Left cardiac atrium (tissue), 4 donors: Measurements from ENCODE around the gene ZNF559. TPM values are rescaled to one million over a fixed set of nuclear protein-coding genes. Genes with fewer than 3 reads are reported as not detected.
A peak's percentile ranks its signal among the peaks of the same experiment; 100 is the strongest.

Source experiments
- ATAC-seq, 2 donors: fragments of 200-7000 bp; cut with Tn5 transposase; one replicate each; pipeline ENCODE4 v1.9.1; 2020; ENCODE audit warnings: mild to moderate bottlenecking in 2 of 2, moderate library complexity in 2 of 2
- DNase-seq: peaks from one replicate; pipeline ENCODE4 v3.0.0-alpha.2; 2020
- intact Hi-C, 2 donors: fragments of 100-400 bp; cut with DNase I; formaldehyde crosslinking; loops; one replicate each; pipeline versions ENCODE4 v1.14.1 to v1.15.1; 2022 to 2023
- total RNA-seq, 2 donors: library from RNA; stranded (reverse); fragmentation: NEBNext Ultra II Directional; extraction: Animal tissue kit (Norgen Biotek cat#: 25700); gene quantifications; one replicate each; pipeline ENCODE4 v1.2.1, GENCODE V29; 2021
- donor health status: DM: no; HTN: yes; CAD: no.
- donor health status: DM: no; HTN: yes; CAD: no; lungs with severe emphysema.
- donor health status: DM: yes; HTN: yes; CAD: no.
- donor health status: Dilated cardiomyopathy.

Gene ZNF559
- total RNA-seq, 2 donors from 2014 or later = 13.6 to 14.7 TPM

DNA sequence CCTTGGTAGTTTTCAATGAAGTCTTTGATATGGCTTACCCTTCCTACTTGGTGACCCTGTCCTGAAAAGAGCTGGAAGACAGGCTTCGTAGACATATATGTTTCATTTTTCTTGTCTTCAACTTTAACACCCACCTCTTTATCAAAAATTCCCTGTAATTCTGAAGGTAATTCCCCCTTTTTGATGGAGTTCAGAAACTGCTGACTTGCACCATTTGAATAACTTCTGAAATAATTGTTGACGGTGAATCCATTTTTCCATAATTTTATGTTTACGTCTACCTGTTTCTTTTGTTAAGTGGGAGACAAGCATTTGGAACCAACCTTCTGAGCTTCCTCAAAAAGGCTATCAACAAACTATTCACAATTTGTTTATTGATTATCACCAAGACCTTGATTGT lies 24.3 kb downstream of the ZNF559 start:
- no peak for ATAC-seq
- intact Hi-C loops = no loop called here
- no peak for DNase-seq

DNA sequence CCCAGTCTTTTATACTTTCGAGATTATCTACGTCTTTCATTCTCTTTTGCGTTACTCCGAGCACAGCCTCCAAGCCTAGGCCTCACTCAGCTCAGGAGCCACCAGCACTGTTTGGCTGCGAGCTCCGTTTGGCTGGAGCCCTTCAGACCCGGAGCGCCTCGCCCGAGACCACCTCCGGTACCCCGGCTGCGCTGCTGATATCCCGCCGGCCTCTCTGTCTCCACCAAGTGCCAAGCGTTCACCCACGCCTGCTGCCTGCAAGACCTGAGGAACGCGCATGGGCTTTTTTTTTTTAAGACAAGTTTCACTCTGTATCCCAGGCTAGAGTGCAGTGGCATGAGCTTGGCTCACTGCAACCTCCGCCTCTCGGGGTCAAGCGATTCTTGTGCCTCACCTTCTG lies 24.7 kb downstream of the ZNF559 start:
- ATAC-seq (no peak), DNase-seq (no peak)
- intact Hi-C loops = no loop called here

DNA sequence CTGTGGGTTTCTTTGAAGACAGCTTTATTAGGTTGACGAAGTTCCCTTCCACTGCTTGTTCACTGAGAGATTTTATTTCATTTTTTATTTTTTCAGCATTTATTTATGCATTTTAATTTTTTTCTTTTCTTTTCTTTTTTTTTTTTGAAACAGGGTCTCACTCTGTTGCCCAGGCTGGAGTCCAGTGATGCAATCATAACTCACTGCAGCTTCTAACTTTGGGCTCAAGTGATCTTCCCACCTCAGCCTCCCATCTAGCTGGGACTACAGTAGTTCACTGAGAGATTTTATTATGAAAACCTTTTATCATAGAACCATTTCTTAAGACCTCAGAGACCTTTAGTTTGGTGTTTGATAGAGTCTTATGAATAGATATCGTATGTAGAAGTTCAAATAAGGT lies 28.5 kb downstream of the ZNF559 start:
- intact Hi-C loops = no loop called here
- no peak for ATAC-seq
- DNase-seq = no peak

DNA sequence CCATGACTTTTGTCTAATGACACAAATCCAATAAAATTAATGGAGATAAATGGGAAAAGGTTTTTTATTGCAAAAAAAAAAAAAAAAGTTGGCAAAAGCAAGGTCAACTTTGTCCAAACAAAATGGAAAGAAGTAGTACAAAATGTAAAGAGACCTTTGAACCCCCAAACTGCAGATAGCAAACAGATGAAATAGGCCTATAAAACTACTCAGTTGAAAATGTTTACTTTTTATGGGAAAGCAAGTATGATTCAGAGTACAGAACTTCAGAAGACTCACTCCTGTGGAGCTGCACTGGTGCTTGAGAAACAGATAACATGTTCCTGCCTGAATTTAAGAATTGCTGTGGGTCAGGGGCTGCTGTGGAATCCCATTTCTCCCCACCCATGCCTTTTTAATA lies 29.0 kb downstream of the ZNF559 start:
- intact Hi-C loops = no loop called here
- DNase-seq (no peak), ATAC-seq (no peak)

DNA sequence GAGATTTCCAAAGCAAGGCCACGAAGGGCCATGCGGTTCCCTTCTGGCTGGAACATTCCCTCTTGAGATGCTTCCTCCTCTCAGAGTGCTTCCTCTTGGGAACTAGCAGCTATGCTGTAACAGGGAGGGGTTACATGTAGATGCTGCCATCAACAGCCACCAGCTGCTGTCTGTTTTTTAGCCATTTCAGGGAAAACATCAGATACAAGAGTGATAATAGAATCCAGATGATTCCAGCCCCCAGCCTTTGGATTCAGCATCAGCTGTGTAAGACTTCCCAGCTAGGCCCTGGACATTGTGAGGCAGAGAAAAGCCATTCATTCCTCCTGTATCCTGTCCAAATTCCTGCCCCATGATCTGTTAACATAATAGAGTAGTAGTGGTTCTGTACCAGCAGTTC lies 30.7 kb downstream of the ZNF559 start:
- DNase-seq = no peak
- no peak for ATAC-seq
- intact Hi-C loops = no loop called here

DNA sequence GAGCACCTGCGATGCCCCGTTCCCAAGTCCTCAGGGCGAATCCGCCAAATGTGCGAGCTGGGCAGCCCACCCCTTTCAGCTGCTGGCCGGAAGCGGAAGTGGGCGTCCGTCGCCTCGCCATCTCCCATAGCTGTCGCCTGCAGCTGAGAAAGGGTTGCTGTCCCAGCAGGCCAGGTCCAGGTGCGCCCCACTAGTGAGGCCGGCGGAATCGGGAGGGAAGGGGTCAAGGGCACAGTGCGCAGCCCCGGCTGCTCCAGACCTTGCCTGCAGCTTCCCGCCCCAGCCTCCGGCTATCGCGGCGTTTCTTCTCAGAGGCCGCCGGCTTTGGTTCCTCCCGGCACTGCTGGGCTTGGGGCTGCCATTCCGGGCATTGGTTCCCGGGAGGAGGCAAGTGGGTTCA lies 38.9 kb downstream of the ZNF559 start, which contains the start of gene ZNF177:
Gene ZNF177 (plus strand): TSS at position 109 of the 400 bp plus-strand sequence. CDS start 15,299 bp downstream, outside the sequence.
- intact Hi-C loops = no loop called here
- ATAC-seq = peak in 1 of 2 donors; percentile 30
- DNase-seq = no peak

DNA sequence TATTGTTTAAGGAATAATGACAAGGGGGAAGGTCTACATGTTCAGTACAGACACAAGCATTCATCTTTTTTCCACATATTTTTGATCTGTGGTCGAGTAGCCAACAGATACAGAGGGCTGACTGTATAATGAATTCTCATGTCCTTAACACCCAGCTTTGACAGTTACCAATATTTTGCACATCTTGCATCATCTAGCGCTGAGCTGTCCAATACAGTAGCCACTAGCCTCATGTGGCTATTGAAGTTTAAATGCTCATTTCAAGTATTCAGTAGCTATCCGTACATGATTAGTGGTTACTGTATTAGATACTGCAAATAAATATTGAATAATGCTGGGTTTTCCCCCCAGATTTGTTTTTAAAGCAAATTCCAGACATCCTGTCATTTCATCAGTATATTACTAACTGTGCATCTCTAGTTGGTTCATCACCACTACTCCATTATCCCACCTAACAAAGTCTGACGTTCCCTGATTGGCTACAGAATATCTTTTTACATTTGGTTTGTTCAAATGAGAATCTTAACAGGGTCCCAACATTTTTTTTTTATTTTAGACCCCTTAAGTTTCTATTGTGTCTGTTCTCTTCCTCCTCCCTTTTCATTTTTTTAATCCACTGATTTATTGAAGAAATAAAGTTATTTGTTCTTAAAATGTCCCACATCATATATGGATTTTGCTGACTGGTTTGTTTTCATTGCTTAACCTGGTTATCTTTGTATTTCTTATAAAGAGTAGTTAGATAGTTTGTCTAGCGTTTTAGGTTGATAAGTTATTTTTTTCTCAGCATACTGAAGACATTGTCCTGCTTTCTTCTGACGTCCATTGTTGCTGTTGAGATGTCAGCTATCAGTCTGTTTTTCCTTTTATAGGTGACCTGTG lies 47.0 kb downstream of the ZNF559 start:
- intact Hi-C loops = no loop called here
- ATAC-seq (no peak), DNase-seq (no peak)

DNA sequence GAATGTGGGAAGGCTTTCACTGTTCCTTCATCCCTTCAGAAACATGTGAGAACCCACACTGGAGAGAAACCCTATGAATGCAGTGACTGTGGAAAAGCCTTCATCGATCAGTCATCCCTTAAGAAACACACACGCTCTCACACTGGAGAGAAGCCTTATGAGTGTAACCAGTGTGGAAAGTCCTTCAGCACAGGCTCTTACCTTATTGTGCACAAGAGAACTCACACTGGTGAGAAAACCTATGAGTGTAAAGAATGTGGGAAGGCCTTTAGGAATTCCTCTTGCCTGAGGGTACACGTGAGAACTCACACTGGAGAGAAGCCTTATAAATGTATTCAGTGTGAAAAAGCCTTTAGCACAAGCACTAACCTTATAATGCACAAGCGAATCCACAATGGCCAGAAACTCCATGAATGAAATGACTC lies 57.4 kb downstream of the ZNF559 start:
- intact Hi-C loops = no loop called here
- no peak for ATAC-seq

More for the DNA sequence above, 57.4 kb downstream of the ZNF559 start:
- no peak for DNase-seq

Other genes starting within 250 kb of the ZNF559 start
- not detected for gene OR1M1, start 237.1 kb upstream of the ZNF559 start, total RNA-seq
- gene OR7G2, start 216.7 kb upstream of the ZNF559 start, total RNA-seq = not detected
- not detected for gene OR7G1, start 208.4 kb upstream of the ZNF559 start, total RNA-seq
- not detected for gene OR7G3, start 197.2 kb upstream of the ZNF559 start, total RNA-seq
- 10 to 100 TPM; 11.3 to 19.1 TPM for gene ZNF317, start 183.8 kb upstream of the ZNF559 start, total RNA-seq
- gene OR7D2, start 145.2 kb upstream of the ZNF559 start, total RNA-seq = under 1 TPM in 1 of 2 donors, not detected in 1; 0.21 TPM
- gene OR7D4, start 104.6 kb upstream of the ZNF559 start, total RNA-seq = not detected
- not detected for gene OR7E24, start 73.2 kb upstream of the ZNF559 start, total RNA-seq
- 1 to 10 TPM; 3.0 to 4.3 TPM for gene ZNF699, start 14.3 kb upstream of the ZNF559 start, total RNA-seq
- 1 to 10 TPM; 1.8 TPM for gene ZNF177, start 38.8 kb downstream of the ZNF559 start, total RNA-seq
- 10 to 100 TPM; 10.8 to 12.1 TPM for gene ZNF266, start 111.4 kb downstream of the ZNF559 start, total RNA-seq
- under 1 TPM in 1 of 2 donors, not detected in 1; 0.92 TPM for gene ZNF560, start 174.4 kb downstream of the ZNF559 start, total RNA-seq
- 10 to 100 TPM; 12.1 to 16.0 TPM for gene ZNF426, start 214.5 kb downstream of the ZNF559 start, total RNA-seq